Frontal cortex (tissue), 4 donors: ENCODE measurements around the gene EPHB6. TPM values are rescaled to one million over a fixed set of nuclear protein-coding genes. Genes with fewer than 3 reads are reported as not detected.

Experiments used
- DNase-seq, 2 donors: peaks; one replicate each; pipeline ENCODE4 v3.0.0; 2012; ENCODE audit warnings: low spot score in 2 of 2
- FAIRE-seq: peaks from 2 replicates; lab custom pipeline; 2012; peaks lifted over from hg19 to GRCh38; lab: Jason Lieb, UNC
- total RNA-seq: library from RNA; depleted of rRNA; stranded (reverse); fragments of >200 nt; gene quantifications from one replicate; pipeline ENCODE4 v1.2.3, GENCODE V29; 2014
- donor health status: control.
- donor health status: control.
- donor health status: control.

EPHB6 gene
- total RNA-seq, 1 donor from 2014 or later: 29.3 TPM

DNA sequence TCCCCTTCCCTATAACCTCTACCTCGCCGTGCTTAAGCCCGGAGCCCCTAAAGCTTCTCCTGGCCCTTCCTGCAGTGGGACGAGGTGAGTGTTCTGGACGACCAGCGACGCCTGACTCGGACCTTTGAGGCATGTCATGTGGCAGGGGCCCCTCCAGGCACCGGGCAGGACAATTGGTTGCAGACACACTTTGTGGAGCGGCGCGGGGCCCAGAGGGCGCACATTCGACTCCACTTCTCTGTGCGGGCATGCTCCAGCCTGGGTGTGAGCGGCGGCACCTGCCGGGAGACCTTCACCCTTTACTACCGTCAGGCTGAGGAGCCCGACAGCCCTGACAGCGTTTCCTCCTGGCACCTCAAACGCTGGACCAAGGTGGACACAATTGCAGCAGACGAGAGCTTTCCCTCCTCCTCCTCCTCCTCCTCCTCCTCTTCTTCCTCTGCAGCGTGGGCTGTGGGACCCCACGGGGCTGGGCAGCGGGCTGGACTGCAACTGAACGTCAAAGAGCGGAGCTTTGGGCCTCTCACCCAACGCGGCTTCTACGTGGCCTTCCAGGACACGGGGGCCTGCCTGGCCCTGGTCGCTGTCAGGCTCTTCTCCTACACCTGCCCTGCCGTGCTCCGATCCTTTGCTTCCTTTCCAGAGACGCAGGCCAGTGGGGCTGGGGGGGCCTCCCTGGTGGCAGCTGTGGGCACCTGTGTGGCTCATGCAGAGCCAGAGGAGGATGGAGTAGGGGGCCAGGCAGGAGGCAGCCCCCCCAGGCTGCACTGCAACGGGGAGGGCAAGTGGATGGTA lies 9.2 kb downstream of the EPHB6 start:
- FAIRE-seq (no peak), DNase-seq (no peak)

- FAIRE-seq (no peak), DNase-seq (peak in 1 of 2 donors; percentile 48)
Observed at GRCh38 chr7:142864980-142865747, 10.3 kb downstream of the EPHB6 start.

- DNase-seq (no peak), FAIRE-seq (no peak)
Observed at GRCh38 chr7:142865766-142866165, 10.9 kb downstream of the EPHB6 start.

GRCh38 chr7:142866361-142867096 lies 11.7 kb downstream of the EPHB6 start:
- DNase-seq: peak in 1 of 2 donors; percentile 51
- no peak for FAIRE-seq

- DNase-seq (no peak), FAIRE-seq (no peak)
Observed at GRCh38 chr7:142867097-142867378, 12.2 kb downstream of the EPHB6 start.

DNA sequence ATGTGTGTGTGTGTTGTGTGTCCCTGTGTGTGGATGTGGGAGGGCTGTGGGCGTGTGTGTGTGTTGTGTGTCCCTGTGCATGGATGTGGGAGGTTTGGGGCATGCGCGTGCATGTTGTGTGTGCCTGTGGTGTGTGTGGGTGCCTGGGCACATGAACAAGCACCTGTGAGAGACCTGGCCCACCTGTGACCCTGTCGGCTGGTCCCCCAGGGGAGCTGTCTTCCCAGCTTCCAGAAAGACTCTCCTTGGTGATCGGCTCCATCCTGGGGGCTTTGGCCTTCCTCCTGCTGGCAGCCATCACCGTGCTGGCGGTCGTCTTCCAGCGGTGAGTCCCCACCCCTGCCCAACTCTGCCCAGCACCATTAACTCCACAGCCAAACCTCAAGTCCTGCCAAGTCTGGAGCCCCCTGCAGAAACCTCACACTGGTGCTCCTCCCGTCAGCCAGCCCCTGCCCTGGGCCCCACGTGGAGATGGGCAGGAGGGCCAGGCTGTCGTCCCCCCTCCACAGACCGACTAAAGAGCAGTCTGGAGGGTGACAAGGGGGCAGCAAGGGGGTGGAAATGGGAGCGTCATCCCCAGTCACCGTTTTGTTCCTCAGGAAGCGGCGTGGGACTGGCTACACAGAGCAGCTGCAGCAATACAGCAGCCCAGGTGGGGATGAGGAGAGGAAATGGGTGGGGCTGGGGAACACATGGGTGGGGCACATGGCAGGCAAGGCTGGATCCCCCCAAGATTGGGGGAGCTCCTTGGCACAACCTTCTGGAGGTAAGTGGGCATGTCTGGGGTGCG lies 12.7 kb downstream of the EPHB6 start:
- FAIRE-seq: no peak
- DNase-seq: no peak

DNA sequence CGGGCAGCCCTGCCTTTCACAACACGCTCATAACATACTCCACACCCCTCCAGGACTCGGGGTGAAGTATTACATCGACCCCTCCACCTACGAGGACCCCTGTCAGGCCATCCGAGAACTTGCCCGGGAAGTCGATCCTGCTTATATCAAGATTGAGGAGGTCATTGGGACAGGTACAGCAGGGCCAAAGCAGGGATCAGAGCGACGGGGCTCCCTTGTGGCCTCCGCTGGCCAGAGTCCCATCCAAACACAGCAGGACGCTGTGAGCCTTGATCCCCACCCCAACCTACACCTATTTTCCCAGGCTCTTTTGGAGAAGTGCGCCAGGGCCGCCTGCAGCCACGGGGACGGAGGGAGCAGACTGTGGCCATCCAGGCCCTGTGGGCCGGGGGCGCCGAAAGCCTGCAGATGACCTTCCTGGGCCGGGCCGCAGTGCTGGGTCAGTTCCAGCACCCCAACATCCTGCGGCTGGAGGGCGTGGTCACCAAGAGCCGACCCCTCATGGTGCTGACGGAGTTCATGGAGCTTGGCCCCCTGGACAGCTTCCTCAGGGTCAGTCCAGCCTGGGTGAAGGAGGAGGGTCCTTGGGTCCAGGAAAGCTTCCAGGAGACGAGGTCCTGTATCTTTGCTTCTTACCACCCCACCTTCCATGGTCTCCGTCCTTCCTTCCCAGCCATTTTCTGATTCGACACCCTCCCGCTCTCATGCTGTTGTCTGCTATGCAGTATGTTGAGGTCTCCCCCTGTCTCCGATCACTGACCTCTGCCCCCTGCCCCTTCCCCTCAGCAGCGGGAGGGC lies 13.5 kb downstream of the EPHB6 start:
- DNase-seq (no peak), FAIRE-seq (no peak)

GRCh38 chr7:142868986-142869415 lies 14.1 kb downstream of the EPHB6 start:
- no peak for DNase-seq
- FAIRE-seq: no peak

DNA sequence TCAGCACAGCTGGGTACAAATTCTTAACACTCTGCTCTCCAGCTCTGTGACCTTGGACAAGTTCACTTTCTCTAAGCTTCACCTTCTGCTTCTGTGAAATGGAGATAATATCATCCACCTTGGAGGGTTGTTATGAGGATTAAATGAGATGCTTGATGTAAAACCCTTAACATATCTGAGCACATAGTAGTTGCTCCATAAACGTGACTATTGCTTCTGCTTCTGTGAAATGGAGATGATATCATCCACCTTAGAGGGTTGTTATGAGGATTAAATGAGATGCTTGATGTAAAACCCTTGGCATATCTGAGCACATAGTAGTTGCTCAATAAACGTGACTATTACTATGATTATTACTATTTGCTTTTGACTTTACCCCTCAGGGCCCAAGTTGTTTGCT lies 14.6 kb downstream of the EPHB6 start:
- DNase-seq (no peak), FAIRE-seq (no peak)

DNA sequence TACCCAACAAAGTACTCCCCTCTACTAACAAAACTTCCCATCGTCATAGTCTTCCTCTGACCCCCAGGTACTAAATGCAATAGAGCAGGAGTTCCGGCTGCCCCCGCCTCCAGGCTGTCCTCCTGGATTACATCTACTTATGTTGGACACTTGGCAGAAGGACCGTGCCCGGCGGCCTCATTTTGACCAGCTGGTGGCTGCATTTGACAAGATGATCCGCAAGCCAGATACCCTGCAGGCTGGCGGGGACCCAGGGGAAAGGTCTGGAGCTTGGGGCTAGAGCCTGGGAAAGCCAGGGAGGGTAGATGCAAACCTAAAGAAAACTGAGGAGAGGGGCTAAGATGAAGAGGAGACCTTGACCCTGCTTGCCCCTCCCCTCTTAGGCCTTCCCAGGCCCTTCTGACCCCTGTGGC lies 15.3 kb downstream of the EPHB6 start:
- no peak for DNase-seq
- no peak for FAIRE-seq

- DNase-seq (no peak), FAIRE-seq (no peak)
Observed at GRCh38 chr7:142870566-142871259, 15.8 kb downstream of the EPHB6 start.

DNA sequence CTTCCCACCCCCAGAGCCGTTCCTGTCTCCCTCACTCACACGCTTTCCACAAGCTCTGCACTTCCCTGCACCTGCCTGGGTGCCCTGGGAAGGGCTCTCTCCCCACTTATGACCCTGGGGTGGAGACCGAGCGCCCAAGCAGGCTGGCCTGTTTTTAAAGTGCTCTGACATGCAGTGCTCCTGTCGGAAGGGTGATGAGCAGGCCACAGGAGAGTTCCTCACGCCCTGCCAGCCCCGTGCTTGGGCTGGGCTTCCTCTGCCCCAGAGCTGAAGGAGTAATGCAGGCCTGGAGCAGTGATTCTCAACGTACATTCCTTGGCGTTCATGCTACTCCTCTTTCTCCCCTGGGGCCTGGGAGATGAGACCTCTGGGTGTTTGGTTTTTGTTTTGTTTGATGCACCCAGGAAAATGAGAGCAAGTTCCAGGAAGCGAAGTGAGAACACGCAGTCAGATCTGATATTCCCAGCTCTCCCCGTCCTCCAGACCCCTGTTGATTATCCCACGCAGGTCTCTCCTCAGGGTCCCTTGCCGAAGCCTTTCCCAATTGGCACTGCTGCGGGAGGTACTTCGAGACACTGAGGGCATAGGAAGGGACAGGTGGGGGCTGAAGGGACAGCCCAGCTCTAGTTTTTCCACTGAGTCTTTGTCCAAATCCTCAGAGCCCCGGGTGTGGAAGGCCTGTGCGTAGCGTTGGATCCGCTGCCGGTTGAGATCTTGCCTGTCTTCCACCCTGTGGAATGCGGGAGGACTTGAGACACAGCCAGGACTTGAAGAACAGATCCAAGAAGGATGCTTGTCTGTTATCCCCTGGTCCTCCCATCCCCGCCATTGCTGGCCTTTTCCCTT lies 16.6 kb downstream of the EPHB6 start:
- DNase-seq (no peak), FAIRE-seq (no peak)

DNA sequence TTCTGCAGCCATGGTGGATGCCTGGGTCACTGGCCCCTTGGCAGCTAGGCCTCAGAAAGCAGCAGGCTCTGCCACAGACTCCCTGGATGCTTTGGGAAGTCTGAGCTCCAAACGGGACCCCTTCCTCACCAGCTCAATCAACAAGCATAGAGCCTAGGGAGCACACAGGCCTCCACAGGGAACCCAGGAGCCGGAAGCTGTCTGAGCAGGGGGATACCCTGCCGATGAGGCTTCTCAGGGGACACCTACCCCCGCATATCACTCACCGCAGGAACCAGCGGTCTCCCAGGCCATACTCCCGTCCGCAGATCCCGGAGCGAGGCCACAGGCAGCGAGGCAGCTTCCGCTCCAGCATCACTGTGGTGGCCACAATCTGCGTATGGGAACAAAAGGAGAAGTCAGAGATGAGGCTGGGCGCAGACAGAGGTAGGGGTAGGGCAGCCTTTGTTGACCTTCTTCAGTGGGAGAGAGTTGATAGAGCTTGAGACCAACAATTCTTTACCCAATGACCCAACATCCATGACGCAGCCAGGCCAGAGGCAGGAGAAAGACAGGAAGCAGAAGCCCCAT lies 17.3 kb downstream of the EPHB6 start:
- DNase-seq (no peak), FAIRE-seq (no peak)

DNA sequence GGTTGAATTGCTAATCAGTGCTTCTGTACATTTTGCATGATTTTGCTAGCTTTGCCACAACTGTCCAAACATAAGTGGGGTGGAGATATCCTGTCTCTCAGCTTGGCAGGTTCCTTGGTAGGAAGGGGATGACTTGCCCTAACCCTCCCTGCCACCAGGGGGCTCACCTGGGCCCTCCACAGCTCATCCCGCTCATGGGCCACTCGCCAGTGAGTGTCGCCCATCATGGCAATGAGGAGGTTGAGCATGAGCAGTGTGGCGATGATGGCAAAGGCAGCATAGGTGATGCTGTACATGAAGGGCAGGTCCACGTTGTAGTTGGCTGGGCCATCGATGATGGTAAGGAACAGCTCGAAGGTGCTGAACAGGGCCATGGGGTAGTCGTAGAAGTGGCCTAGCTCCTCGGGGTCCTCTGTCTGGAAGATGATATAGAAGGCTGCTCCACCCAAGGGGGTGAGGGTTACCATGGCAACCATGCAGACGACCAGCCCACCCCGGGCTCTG lies 18.5 kb downstream of the EPHB6 start:
- no peak for FAIRE-seq
- no peak for DNase-seq

- DNase-seq (no peak), FAIRE-seq (no peak)
Observed at GRCh38 chr7:142873871-142874270, 19.0 kb downstream of the EPHB6 start.

GRCh38 chr7:142874409-142874808 lies 19.5 kb downstream of the EPHB6 start:
- DNase-seq: no peak
- FAIRE-seq: no peak

- no peak for DNase-seq
- no peak for FAIRE-seq
Observed at GRCh38 chr7:142874837-142875236, 20.0 kb downstream of the EPHB6 start.
